ENCODE measurements around the gene RFC2. TPM values are rescaled to one million over a fixed set of nuclear protein-coding genes. Genes with fewer than 3 reads are reported as not detected.

Gene RFC2
- total RNA-seq, 1 experiment from 2014 or later: 75.6 TPM

DNA sequence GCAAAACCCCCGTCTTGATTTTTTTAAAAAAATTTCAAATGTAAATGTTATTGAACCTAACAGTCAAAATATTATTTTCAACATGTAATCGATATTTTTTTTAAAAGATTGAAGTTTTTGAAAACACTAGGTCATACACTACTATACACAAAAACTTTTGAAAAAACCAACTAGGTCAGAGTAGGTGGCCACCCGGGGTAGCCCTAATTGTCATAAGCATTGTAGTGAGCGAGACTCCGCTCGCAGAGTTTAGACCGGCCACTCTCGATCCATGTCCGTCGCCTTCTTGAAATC lies 417 bp downstream of the RFC2 start:
- RAD21 ChIA-PET (ENCODE audit: low non-redundant PET in 1 of 2, low total read pairs in 2 of 2, uncharacterized antibody in 2 of 2, unreplicated experiment in 2 of 2): interaction anchor here in 1 of 2 experiments (0.5 kb wide), 1 partner anchor 186 kb away, joined by 6 read pairs; no protein-coding TSS in a partner anchor
- Histone ChIP-seq H3K4me2 (ENCODE audit: low read length) (peak overlapping the region; percentile 82), H3K4me3 (replicated peaks in 1 of 2; ENCODE audit: low read depth in 1 of 2, low read length in 2 of 2) (peak overlapping the region; percentile 92 to 98), H3K36me3 (ENCODE audit: control insufficient read depth in 1 of 2, insufficient read depth in 2 of 2, low read length in 2 of 2) (peaks cover 20 to 27% of the 10 kb centered on the region in 2 experiments), H3K9me3 (ENCODE audit: control insufficient read depth in 1 of 2, insufficient read depth in 1 of 2, low read depth in 1 of 2, low read length in 2 of 2) (no peaks in the 10 kb centered on the region), H4K20me1 (ENCODE audit: insufficient read depth) (no peaks in the 10 kb centered on the region), H3K27ac (ENCODE audit: low read depth, low read length) (peak overlapping the region; percentile 84), H3K27me3 (ENCODE audit: insufficient read depth, low read length) (no peaks in the 10 kb centered on the region), H3K4me1 (ENCODE audit: control insufficient read depth in 1 of 2, insufficient read depth in 2 of 2, low read length in 2 of 2) (peaks cover 12 to 30% of the 10 kb centered on the region in 2 experiments; a peak in 3 of 4 replicates), H2AFZ (ENCODE audit: low read depth, low read length, poor library complexity, severe bottlenecking) (no peak overlapping the region), H3K9me2 (ENCODE audit: insufficient read depth) (no peaks in the 10 kb centered on the region), H3K79me2 (ENCODE audit: insufficient read depth, low read length) (peaks cover 54% of the 10 kb centered on the region), H3K9ac (ENCODE audit: low read length) (peak overlapping the region; percentile 94)
- POLR2A ChIA-PET: no interaction called here
- CTCF ChIA-PET: no interaction called here
- TSS peak; percentile 80 for BruUV-seq (replicated peaks)
- DNase-seq (ENCODE audit: low read depth, low spot score) (no peak), ATAC-seq (peak; percentile 25)
- intact Hi-C loops (cut with micrococcal nuclease): no loop called here
- no peak for TF ChIP-seq ZNF274 (IDR thresholded peaks at IDR 0.05; ENCODE audit: low read depth, low read length)
- TF ChIP-seq, protein P1, sequence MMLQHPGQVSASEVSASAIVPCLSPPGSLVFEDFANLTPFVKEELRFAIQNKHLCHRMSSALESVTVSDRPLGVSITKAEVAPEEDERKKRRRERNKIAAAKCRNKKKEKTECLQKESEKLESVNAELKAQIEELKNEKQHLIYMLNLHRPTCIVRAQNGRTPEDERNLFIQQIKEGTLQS (IDR thresholded peaks at IDR 0.05): no peak

DNA sequence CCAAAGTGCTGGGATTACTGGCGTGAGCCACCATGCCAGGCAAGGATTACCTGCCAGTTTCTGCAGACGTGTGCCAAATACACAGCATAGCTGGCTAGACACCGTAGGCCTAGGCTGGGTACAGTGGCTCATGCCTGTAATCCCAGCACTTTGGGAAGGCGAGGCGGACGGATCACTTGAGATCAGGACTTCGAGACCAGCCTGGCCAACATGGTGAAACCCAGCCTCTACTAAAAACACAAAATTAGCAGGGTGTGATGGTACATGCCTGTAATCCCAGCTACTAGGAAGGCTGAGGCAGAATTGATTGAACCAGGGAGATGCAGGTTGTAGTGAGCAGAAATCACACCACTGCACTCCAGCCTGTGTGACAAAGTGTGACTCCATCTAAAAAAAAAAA lies 868 bp downstream of the RFC2 start:
- H4K20me1 ChIP-seq (ENCODE audit: insufficient read depth): no peaks in the 10 kb centered on the region
- no peak overlapping the region for H2AFZ ChIP-seq (ENCODE audit: low read depth, low read length, poor library complexity, severe bottlenecking)
- peaks cover 21 to 32% of the 10 kb centered on the region in 2 experiments for H3K36me3 ChIP-seq (ENCODE audit: control insufficient read depth in 1 of 2, insufficient read depth in 2 of 2, low read length in 2 of 2)
- no peaks in the 10 kb centered on the region for H3K9me2 ChIP-seq (ENCODE audit: insufficient read depth)
- H3K27me3 ChIP-seq (ENCODE audit: insufficient read depth, low read length): no peaks in the 10 kb centered on the region
- TF ChIP-seq ZFX (IDR thresholded peaks at IDR 0.05): no peak
- TF ChIP-seq, protein P1 (IDR thresholded peaks at IDR 0.05): no peak
- no peak for TF ChIP-seq CEBPB (IDR thresholded peaks at IDR 0.05; ENCODE audit: low read depth)
- no peak for TF ChIP-seq POLR2AphosphoS5 (IDR thresholded peaks at IDR 0.05; ENCODE audit: low read depth, low read length)
- TF ChIP-seq, protein P2, sequence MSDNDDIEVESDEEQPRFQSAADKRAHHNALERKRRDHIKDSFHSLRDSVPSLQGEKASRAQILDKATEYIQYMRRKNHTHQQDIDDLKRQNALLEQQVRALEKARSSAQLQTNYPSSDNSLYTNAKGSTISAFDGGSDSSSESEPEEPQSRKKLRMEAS (IDR thresholded peaks at IDR 0.05): no peak
- no peak for TF ChIP-seq YY1 (IDR thresholded peaks at IDR 0.05; ENCODE audit: extremely low read depth, insufficient replicate concordance, low read depth, low read length)
- TF ChIP-seq TCF7L2 (IDR thresholded peaks at IDR 0.05; ENCODE audit: borderline replicate concordance, extremely low read depth, insufficient read depth, insufficient read length): no peak
- TF ChIP-seq CBX3 (IDR thresholded peaks at IDR 0.05; ENCODE audit: low read depth): no peak
- TF ChIP-seq EGR1 (IDR thresholded peaks at IDR 0.05; ENCODE audit: low read depth): no peak
- ChIA-PET CTCF (interaction anchor here (1.1 kb wide), 1 partner anchor 47 kb away, joined by 5 read pairs; no protein-coding TSS in a partner anchor), POLR2A (no interaction called here), RAD21 (ENCODE audit: low non-redundant PET in 1 of 2, low total read pairs in 2 of 2, uncharacterized antibody in 2 of 2, unreplicated experiment in 2 of 2) (interaction anchor here in 1 of 2 experiments (0.5 kb wide), 1 partner anchor 186 kb away, joined by 6 read pairs; no protein-coding TSS in a partner anchor)
- DNase-seq (ENCODE audit: low read depth, low spot score): no peak
- H3K9ac ChIP-seq (ENCODE audit: low read length): peak overlapping the region; percentile 94
- H3K4me3 ChIP-seq (replicated peaks in 1 of 2; ENCODE audit: low read depth in 1 of 2, low read length in 2 of 2): peak overlapping the region; percentile 92 to 98
- no TSS peak for BruUV-seq (replicated peaks)
- peak overlapping the region; percentile 84 for H3K27ac ChIP-seq (ENCODE audit: low read depth, low read length)
- H3K79me2 ChIP-seq (ENCODE audit: insufficient read depth, low read length): peaks cover 58% of the 10 kb centered on the region
- H3K4me2 ChIP-seq (ENCODE audit: low read length): peak overlapping the region; percentile 82
- no peak for ATAC-seq
- H3K9me3 ChIP-seq (ENCODE audit: control insufficient read depth in 1 of 2, insufficient read depth in 1 of 2, low read depth in 1 of 2, low read length in 2 of 2): no peaks in the 10 kb centered on the region
- H3K4me1 ChIP-seq (ENCODE audit: control insufficient read depth in 1 of 2, insufficient read depth in 2 of 2, low read length in 2 of 2): peaks cover 8 to 26% of the 10 kb centered on the region in 2 experiments; a peak in 3 of 4 replicates
- intact Hi-C loops (cut with micrococcal nuclease): no loop called here
